Measurements from ENCODE around the gene FARS2.

FARS2 gene

DNA sequence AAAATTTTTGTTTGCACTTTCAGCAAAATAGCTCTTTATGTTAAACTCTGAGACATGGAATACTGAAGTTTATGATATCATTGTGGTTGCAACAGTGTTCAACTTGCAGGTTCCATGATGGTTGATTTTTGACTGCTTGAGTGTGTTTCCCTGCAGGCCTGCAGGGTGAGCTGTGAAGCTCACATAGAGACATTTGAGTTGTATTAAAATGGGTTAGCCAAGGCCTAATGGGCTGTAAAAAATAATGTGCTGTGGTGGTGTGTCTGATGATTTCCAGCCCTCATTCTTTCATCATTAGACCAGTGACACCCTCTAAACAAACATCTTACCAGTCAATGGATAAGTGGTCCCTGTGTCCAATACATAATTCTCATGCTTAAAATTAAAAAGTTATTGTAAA is 321.4 kb downstream of the FARS2 start:
- peaks cover 6% of the 10 kb centered on the region for H3K9me3 ChIP-seq (ENCODE audit: insufficient read depth, low read length, severe bottlenecking)
- H4K20me1 ChIP-seq (ENCODE audit: insufficient read depth, low read length): no peaks in the 10 kb centered on the region
- H3K4me3 ChIP-seq (ENCODE audit: low read depth in 1 of 2, low read length in 2 of 2): no peak overlapping the region
- H3K4me1 ChIP-seq (ENCODE audit: insufficient read depth, low read length): peaks cover 13% of the 10 kb centered on the region
- TF ChIP-seq EZH2 (IDR thresholded peaks at IDR 0.05; ENCODE audit: borderline replicate concordance, low read depth, low read length, severe bottlenecking): no peak
- TF ChIP-seq, protein P1, sequence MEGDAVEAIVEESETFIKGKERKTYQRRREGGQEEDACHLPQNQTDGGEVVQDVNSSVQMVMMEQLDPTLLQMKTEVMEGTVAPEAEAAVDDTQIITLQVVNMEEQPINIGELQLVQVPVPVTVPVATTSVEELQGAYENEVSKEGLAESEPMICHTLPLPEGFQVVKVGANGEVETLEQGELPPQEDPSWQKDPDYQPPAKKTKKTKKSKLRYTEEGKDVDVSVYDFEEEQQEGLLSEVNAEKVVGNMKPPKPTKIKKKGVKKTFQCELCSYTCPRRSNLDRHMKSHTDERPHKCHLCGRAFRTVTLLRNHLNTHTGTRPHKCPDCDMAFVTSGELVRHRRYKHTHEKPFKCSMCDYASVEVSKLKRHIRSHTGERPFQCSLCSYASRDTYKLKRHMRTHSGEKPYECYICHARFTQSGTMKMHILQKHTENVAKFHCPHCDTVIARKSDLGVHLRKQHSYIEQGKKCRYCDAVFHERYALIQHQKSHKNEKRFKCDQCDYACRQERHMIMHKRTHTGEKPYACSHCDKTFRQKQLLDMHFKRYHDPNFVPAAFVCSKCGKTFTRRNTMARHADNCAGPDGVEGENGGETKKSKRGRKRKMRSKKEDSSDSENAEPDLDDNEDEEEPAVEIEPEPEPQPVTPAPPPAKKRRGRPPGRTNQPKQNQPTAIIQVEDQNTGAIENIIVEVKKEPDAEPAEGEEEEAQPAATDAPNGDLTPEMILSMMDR (IDR thresholded peaks at IDR 0.05; ENCODE audit: borderline replicate concordance, extremely low read depth, low read length, poor library complexity, severe bottlenecking): no peak
- H3K36me3 ChIP-seq (ENCODE audit: insufficient read depth, low read length): no peaks in the 10 kb centered on the region
- H3K4me2 ChIP-seq (ENCODE audit: insufficient read depth, low read length): no peak overlapping the region
- H3K27ac ChIP-seq (ENCODE audit: low read length): no peak overlapping the region
- no peaks in the 10 kb centered on the region for H3K79me2 ChIP-seq (ENCODE audit: insufficient read depth, low read length)
- ATAC-seq (ENCODE audit: insufficient read depth, low read depth) (no peak), DNase-seq (no peak)
- no peak overlapping the region for H3K9ac ChIP-seq (ENCODE audit: low read depth, low read length)
- no peaks in the 10 kb centered on the region for H3K27me3 ChIP-seq (ENCODE audit: insufficient read depth, low read length, poor library complexity)
- H2AFZ ChIP-seq (ENCODE audit: low read depth, low read length): no peak overlapping the region

DNA sequence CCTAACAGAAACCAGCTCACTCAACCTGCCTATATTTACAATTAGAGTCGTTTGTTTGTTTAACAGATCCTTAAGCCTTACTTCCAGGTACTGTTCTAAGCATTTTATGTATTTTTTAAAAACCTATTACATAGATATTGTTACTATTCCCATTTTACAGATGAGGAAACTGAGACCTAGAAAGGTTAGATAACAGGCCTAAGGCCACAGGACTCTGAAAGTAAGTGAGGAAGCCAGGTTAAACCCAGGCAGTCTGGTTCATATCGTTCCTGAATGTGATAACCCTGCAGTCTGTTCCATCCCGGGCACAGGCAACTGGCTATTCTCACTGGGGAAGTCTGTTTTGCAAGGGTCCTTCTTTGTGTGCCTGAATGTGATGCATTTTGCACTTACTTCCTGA is 322.2 kb downstream of the FARS2 start:
- H2AFZ ChIP-seq (ENCODE audit: low read depth, low read length): no peak overlapping the region
- no peak overlapping the region for H3K4me3 ChIP-seq (ENCODE audit: low read depth in 1 of 2, low read length in 2 of 2)
- H3K4me2 ChIP-seq (ENCODE audit: insufficient read depth, low read length): no peak overlapping the region
- peaks cover 6% of the 10 kb centered on the region for H3K9me3 ChIP-seq (ENCODE audit: insufficient read depth, low read length, severe bottlenecking)
- no peaks in the 10 kb centered on the region for H3K79me2 ChIP-seq (ENCODE audit: insufficient read depth, low read length)
- H3K4me1 ChIP-seq (ENCODE audit: insufficient read depth, low read length): peaks cover 13% of the 10 kb centered on the region
- ATAC-seq (ENCODE audit: insufficient read depth, low read depth): no peak
- no peak overlapping the region for H3K9ac ChIP-seq (ENCODE audit: low read depth, low read length)
- no peaks in the 10 kb centered on the region for H3K27me3 ChIP-seq (ENCODE audit: insufficient read depth, low read length, poor library complexity)
- H3K36me3 ChIP-seq (ENCODE audit: insufficient read depth, low read length): no peaks in the 10 kb centered on the region
- H3K27ac ChIP-seq (ENCODE audit: low read length): no peak overlapping the region
- no peaks in the 10 kb centered on the region for H4K20me1 ChIP-seq (ENCODE audit: insufficient read depth, low read length)
- TF ChIP-seq EZH2 (IDR thresholded peaks at IDR 0.05; ENCODE audit: borderline replicate concordance, low read depth, low read length, severe bottlenecking): no peak
- TF ChIP-seq, protein P1 (IDR thresholded peaks at IDR 0.05; ENCODE audit: borderline replicate concordance, extremely low read depth, low read length, poor library complexity, severe bottlenecking): no peak
- DNase-seq: no peak

DNA sequence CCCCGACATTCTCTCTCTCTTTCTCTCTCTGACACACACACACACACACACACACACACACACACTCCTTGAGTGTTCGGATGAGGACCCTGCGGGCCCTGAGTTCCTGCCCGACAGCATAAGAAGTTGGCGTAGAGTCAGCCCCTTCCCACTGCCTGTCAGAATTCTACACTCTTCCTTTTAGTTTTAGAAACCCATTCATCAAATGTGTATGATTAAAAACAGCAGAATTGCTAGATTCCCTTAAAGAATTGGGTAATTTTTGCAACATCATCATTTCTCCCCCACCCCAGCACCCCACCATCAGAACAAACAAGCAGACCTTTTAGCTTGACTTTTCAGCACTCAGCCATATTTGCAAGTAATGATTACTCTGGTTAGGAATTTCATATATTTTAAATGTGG is 322.8 kb downstream of the FARS2 start:
- no peaks in the 10 kb centered on the region for H3K36me3 ChIP-seq (ENCODE audit: insufficient read depth, low read length)
- H3K4me3 ChIP-seq (ENCODE audit: low read depth in 1 of 2, low read length in 2 of 2): no peak overlapping the region
- no peak for ATAC-seq (ENCODE audit: insufficient read depth, low read depth)
- H3K27me3 ChIP-seq (ENCODE audit: insufficient read depth, low read length, poor library complexity): no peaks in the 10 kb centered on the region
- H3K79me2 ChIP-seq (ENCODE audit: insufficient read depth, low read length): no peaks in the 10 kb centered on the region
- no peak for DNase-seq
- H2AFZ ChIP-seq (ENCODE audit: low read depth, low read length): no peak overlapping the region
- H3K27ac ChIP-seq (ENCODE audit: low read length): no peak overlapping the region
- no peak for TF ChIP-seq EZH2 (IDR thresholded peaks at IDR 0.05; ENCODE audit: borderline replicate concordance, low read depth, low read length, severe bottlenecking)
- TF ChIP-seq, protein P1 (IDR thresholded peaks at IDR 0.05; ENCODE audit: borderline replicate concordance, extremely low read depth, low read length, poor library complexity, severe bottlenecking): no peak
- H3K9ac ChIP-seq (ENCODE audit: low read depth, low read length): no peak overlapping the region
- H3K4me1 ChIP-seq (ENCODE audit: insufficient read depth, low read length): peaks cover 13% of the 10 kb centered on the region
- H3K9me3 ChIP-seq (ENCODE audit: insufficient read depth, low read length, severe bottlenecking): peaks cover 6% of the 10 kb centered on the region
- no peak overlapping the region for H3K4me2 ChIP-seq (ENCODE audit: insufficient read depth, low read length)
- H4K20me1 ChIP-seq (ENCODE audit: insufficient read depth, low read length): no peaks in the 10 kb centered on the region

DNA sequence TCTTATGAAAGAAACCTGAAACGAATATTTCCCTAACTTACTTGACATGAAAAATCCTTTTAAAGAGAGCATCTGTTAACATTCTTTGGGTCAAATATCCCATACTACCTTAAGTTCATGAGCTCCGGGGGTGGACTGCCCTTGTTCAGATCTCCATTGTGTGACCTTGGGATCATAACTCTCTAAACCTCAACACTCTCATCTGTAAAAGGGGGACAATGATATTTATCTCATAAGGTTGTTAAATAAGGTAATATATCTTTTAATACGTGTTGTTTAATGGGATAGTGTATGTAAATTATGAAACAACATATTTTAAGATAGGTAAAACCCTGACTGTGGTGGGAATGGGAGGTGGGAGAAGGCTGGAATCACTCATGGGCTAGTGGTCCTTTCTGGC is 326.3 kb downstream of the FARS2 start:
- TF ChIP-seq, protein P1 (IDR thresholded peaks at IDR 0.05; ENCODE audit: borderline replicate concordance, extremely low read depth, low read length, poor library complexity, severe bottlenecking): no peak
- TF ChIP-seq EZH2 (IDR thresholded peaks at IDR 0.05; ENCODE audit: borderline replicate concordance, low read depth, low read length, severe bottlenecking): no peak
- no peak for ATAC-seq (ENCODE audit: insufficient read depth, low read depth)

More for the DNA sequence above, 326.3 kb downstream of the FARS2 start:
- Histone ChIP-seq H3K4me2 (ENCODE audit: insufficient read depth, low read length) (no peak overlapping the region), H3K9ac (ENCODE audit: low read depth, low read length) (no peak overlapping the region), H3K4me1 (ENCODE audit: insufficient read depth, low read length) (no peaks in the 10 kb centered on the region), H2AFZ (ENCODE audit: low read depth, low read length) (no peak overlapping the region), H3K36me3 (ENCODE audit: insufficient read depth, low read length) (no peaks in the 10 kb centered on the region), H3K4me3 (ENCODE audit: low read depth in 1 of 2, low read length in 2 of 2) (no peak overlapping the region), H3K79me2 (ENCODE audit: insufficient read depth, low read length) (no peaks in the 10 kb centered on the region), H3K9me3 (ENCODE audit: insufficient read depth, low read length, severe bottlenecking) (peaks cover 6% of the 10 kb centered on the region), H3K27me3 (ENCODE audit: insufficient read depth, low read length, poor library complexity) (no peaks in the 10 kb centered on the region), H3K27ac (ENCODE audit: low read length) (no peak overlapping the region), H4K20me1 (ENCODE audit: insufficient read depth, low read length) (no peaks in the 10 kb centered on the region; the same call in 1 of the 2 replicates)
- no peak for DNase-seq
